ENCODE measurements around the gene EHF. TPM values are rescaled to one million over a fixed set of nuclear protein-coding genes. Genes with fewer than 3 reads are reported as not detected.
A peak's percentile ranks its signal among the peaks of the same experiment; 100 is the strongest.

Gene EHF
- total and polyA plus RNA-seq, 9 of the 15 experiments (the other 6 are each of a cell fraction or from before 2014, with no cell fraction given) = 0.04 to 0.54 (median 0.37) TPM

- 14% methylated on average over 2 of the region's 2 CpGs for WGBS (ENCODE audit: insufficient coverage, low coverage, missing lambda C conversion rate)
- H4K20me1 ChIP-seq (replicated peaks; ENCODE audit: control insufficient read depth, insufficient read depth, low read length) = no peaks in the 10 kb centered on the region
- no peaks in the 10 kb centered on the region for H3K9me1 ChIP-seq (ENCODE audit: control insufficient read depth, insufficient read depth, low read length)
- H3K27ac ChIP-seq (ENCODE audit: extremely low read depth, low read depth, low read length) = no peak overlapping the region
- TF ChIP-seq MYNN (IDR thresholded peaks at IDR 0.05) (no peak), MYNN (CRISPR knock-in tag; IDR thresholded peaks at IDR 0.05) (no peak), SPI1 (IDR thresholded peaks at IDR 0.05; ENCODE audit: borderline replicate concordance, low read depth, low read length) (peak; percentile 33; the same call in 1 of the 2 replicates)
- ChIA-PET POLR2A (interaction anchor here (2.3 kb wide), 1 partner anchor 10 kb away, joined by 12 read pairs; no protein-coding TSS in a partner anchor), CTCF (ENCODE audit: low intra/inter-chr PET ratio) (no interaction called here)
- H3K4me2 ChIP-seq (ENCODE audit: insufficient read depth, low read length) = no peak overlapping the region
- peaks cover 13 to 44% of the 10 kb centered on the region in 2 experiments for H3K4me1 ChIP-seq (replicated peaks in 1 of 2; ENCODE audit: control insufficient read depth in 2 of 2, insufficient read depth in 2 of 2, low read length in 2 of 2)
- no TSS peak for BruUV-seq (replicated peaks)
- DNase-seq (ENCODE audit: extremely low read depth in 1 of 4, low spot score in 3 of 4) = no peak
- H3K9ac ChIP-seq (ENCODE audit: insufficient read depth in 1 of 2, low read depth in 2 of 2, low read length in 2 of 2) = no peak overlapping the region
- intact Hi-C loops (cut with micrococcal nuclease) (no loop called here), in situ Hi-C loops (cut with MboI) (loop anchor here (5.0 kb wide), 1 partner anchor 39 kb away; no protein-coding TSS in a partner anchor)
- no peaks in the 10 kb centered on the region for H3K79me2 ChIP-seq (ENCODE audit: control insufficient read depth, insufficient read depth, low read length)
- FAIRE-seq = no peak
- no peak overlapping the region for H3K4me3 ChIP-seq
- no peaks in the 10 kb centered on the region for H3K36me3 ChIP-seq (ENCODE audit: control insufficient read depth, insufficient read depth, low read length)
- H3K9me3 ChIP-seq (replicated peaks; ENCODE audit: control insufficient read depth, insufficient read depth, low read depth, low read length) = no peaks in the 10 kb centered on the region
- 0 out of 2 replicates have a peak overlapping the region, but pooled peaks have one; percentile 38 for H2AFZ ChIP-seq (ENCODE audit: low read depth, low read length)
- no peak for ATAC-seq
- no peaks in the 10 kb centered on the region for H3K27me3 ChIP-seq (ENCODE audit: control insufficient read depth in 2 of 2, insufficient read depth in 2 of 2, low read length in 2 of 2)
Measured at GRCh38 chr11:34613552-34614056, 7.3 kb upstream of the EHF start.

DNA sequence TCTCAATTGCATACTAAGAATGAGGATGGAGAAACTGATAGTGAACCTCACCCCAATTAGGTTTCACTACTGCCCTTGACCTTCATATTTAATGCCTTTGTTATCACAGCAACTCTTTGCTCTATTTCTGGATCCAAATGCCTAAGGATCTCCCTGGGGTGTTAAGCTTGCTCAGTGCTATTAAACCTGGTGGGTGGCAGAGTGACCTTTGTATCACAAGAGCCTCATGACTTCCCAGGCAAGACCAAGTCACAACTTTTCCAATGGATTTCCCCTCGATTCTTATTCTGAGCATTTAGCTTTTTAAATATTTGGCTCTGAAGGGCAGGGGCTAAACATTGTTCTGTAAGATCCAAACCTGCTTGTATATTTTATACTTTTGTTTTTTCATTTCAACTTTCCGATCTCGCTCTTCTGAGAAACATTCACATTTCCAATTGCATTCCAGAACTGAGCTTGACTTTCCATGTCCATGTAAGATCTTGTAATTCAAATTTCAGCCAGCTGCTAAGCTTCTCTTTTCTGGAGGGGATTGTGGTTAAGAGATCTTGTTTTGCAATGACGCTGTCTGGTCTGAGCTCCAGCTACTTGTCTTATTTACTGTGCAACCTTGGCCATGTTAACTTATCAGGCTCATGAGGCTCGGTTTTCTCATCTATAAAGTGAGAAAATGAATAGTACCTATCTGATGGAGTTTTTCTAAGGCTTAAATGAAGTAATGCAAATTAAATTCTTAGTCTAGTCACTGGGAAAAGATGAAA lies 6.4 kb upstream of the EHF start:
- ATAC-seq = peak; percentile 27; the same call in 1 of the 3 replicates
- no peak overlapping the region for H3K9ac ChIP-seq (ENCODE audit: insufficient read depth in 1 of 2, low read depth in 2 of 2, low read length in 2 of 2)
- WGBS (ENCODE audit: insufficient coverage, low coverage, missing lambda C conversion rate) = 43% methylated on average over 5 of the region's 5 CpGs
- H3K9me3 ChIP-seq (replicated peaks; ENCODE audit: control insufficient read depth, insufficient read depth, low read depth, low read length) = no peaks in the 10 kb centered on the region
- no peak for FAIRE-seq
- ChIA-PET POLR2A (interaction anchor here (1.2 to 2.3 kb wide), 2 partner anchors 11 to 14 kb away, joined by 3 to 12 read pairs; no protein-coding TSS in a partner anchor), CTCF (ENCODE audit: low intra/inter-chr PET ratio) (no interaction called here)
- DNase-seq (ENCODE audit: extremely low read depth in 1 of 4, low spot score in 3 of 4) = no peak
- no peaks in the 10 kb centered on the region for H3K79me2 ChIP-seq (ENCODE audit: control insufficient read depth, insufficient read depth, low read length)
- intact Hi-C loops (cut with micrococcal nuclease) = loop anchor here (5.0 kb wide), 1 partner anchor 38 kb away; no protein-coding TSS in a partner anchor
- H2AFZ ChIP-seq (ENCODE audit: low read depth, low read length) = peak overlapping the region; percentile 47; the same call in 1 of the 2 replicates
- no peak overlapping the region for H3K4me2 ChIP-seq (ENCODE audit: insufficient read depth, low read length)
- no peaks in the 10 kb centered on the region for H3K27me3 ChIP-seq (ENCODE audit: control insufficient read depth in 2 of 2, insufficient read depth in 2 of 2, low read length in 2 of 2)
- H3K4me1 ChIP-seq (replicated peaks in 1 of 2; ENCODE audit: control insufficient read depth in 2 of 2, insufficient read depth in 2 of 2, low read length in 2 of 2) = peaks cover 4 to 44% of the 10 kb centered on the region in 2 experiments; a peak in 4 of 5 replicates
- no peaks in the 10 kb centered on the region for H3K36me3 ChIP-seq (ENCODE audit: control insufficient read depth, insufficient read depth, low read length)
- no peaks in the 10 kb centered on the region for H4K20me1 ChIP-seq (replicated peaks; ENCODE audit: control insufficient read depth, insufficient read depth, low read length)
- H3K4me3 ChIP-seq = no peak overlapping the region
- in situ Hi-C loops (cut with MboI) = loop anchor here (5.0 kb wide), 1 partner anchor 38 kb away; no protein-coding TSS in a partner anchor
- H3K9me1 ChIP-seq (ENCODE audit: control insufficient read depth, insufficient read depth, low read length) = no peaks in the 10 kb centered on the region
- no peak overlapping the region for H3K27ac ChIP-seq (ENCODE audit: extremely low read depth, low read depth, low read length)
- BruUV-seq (replicated peaks) = no TSS peak
- no peak for TF ChIP-seq MYNN (IDR thresholded peaks at IDR 0.05)
- no peak for TF ChIP-seq MYNN (CRISPR knock-in tag; IDR thresholded peaks at IDR 0.05)
- no peak for TF ChIP-seq HMG20A (CRISPR knock-in tag; conservative IDR thresholded peaks at IDR 0.05)
- TF ChIP-seq BCLAF1 (IDR thresholded peaks at IDR 0.05; ENCODE audit: borderline replicate concordance in 1 of 2, control insufficient read depth in 1 of 2, low read depth in 2 of 2, low read length in 1 of 2) = no peak
- TF ChIP-seq SMARCE1 (IDR thresholded peaks at IDR 0.05) = 0 out of 2 replicates have a peak, but pooled peaks have one; percentile 18
- TF ChIP-seq KLF13 (tag; IDR thresholded peaks at IDR 0.05; ENCODE audit: borderline replicate concordance, low read depth) = no peak
- no peak for TF ChIP-seq ZNF444 (CRISPR knock-in tag; IDR thresholded peaks at IDR 0.05)
- peak; percentile 76 for TF ChIP-seq CEBPB (tag; IDR thresholded peaks at IDR 0.05)

Data from K562 (cell line).